Glomerular visceral epithelial cell (primary cell): ENCODE measurements around the gene BEAN1.

ENCODE experiments used
- DNase-seq: peaks from one replicate; pipeline ENCODE4 v3.0.0-alpha.2; 2016; ENCODE audit errors: extremely low spot score

The BEAN1 gene

DNA sequence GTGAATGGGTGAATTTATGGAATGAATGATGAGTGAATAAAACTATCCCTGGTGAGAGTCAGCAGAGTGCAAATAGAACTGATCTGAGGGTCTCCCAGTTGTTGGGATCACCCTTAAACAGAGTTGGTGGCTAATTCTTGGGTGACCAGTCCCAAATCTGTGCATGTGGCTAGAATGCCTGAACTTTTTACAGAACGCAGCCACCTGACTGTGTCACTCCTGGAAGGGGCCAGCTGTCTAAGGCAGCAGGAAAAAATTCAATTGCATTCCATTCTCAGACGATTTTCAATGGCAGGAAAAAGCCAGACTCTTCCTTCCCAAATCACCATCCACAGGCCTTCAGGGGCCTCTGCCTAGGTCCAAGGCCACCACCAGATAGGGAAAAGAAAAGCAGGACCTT lies 43.5 kb downstream of the BEAN1 start:
- DNase-seq, result no peak

DNA sequence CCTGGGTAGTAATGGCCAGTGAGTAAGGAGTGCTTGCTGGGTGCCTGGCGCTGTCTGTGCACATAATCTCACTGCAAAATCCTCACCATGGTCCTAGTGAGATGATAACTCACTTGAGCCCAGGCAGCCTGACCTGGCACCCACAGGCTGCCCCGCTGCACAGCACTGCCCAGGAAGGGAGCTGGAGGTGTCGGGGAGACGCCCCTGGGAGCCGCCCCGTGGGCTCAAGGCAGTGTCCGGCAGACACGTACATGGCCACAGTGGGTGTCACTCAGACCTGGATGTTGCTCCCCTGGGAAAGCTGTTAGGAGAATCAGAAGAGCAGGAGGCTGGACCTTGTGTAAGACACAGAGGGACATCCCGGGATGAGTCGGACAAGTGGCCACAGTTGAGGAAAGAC lies 44.2 kb downstream of the BEAN1 start:
- no peak for DNase-seq

DNA sequence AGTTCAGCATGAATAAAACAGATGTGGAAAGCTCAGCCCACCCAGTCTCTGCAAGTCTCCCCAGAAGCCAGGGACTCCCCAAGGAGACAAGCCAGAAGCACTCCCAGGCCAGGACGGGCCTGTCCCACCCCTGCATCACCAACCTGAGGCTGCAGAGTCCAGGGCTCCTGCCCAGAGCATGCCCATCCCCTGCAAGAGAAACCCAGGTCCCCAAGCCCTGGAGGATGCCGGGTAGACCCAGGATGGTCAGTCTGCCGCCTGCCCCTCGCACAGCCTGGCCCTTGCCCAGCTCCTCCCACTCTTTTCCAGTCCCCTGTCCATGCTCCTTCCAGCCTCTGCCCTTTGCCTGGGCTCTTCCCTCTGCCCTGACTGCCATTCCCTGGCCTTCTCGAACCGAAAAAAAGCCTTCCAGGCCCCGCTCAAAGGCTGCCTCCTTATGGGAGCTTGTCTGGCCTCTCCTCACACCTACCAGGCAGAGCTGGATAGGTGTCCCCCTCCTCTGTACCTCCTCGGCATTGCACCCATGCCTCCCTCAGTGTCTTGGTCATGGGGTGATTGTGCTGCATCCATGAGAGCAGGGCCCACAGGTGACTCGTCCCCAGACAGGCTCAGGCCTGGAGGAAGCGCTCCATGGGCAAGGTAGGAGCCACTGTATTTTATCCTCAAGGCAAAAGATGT lies 44.8 kb downstream of the BEAN1 start:
- no peak for DNase-seq

DNA sequence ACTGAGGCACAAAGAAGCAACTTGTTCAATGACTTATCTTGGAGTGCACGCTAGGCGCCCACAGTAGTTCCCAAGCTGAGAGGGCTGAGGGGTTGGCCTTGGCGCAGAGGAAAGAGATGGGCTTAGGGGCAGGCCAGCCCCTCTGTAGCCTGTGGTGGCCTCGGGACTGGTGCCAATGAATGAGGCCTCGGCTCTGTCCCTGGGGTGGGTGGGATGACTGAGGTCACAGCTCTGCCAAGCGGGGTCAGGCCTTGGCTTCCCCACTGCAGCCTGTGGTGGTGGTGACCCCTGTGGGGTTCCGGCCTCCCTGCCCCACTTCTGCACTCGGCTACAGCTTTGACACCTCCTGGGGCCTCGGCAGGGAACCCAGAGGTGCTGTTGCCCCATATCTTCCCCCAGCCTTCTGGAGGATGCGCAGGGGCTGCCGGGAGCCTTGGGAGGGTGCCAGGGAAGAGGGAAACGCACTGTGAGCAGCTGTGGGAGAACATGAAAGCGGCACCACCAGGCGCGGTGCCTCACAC lies 46.0 kb downstream of the BEAN1 start:
- DNase-seq, result no peak

DNA sequence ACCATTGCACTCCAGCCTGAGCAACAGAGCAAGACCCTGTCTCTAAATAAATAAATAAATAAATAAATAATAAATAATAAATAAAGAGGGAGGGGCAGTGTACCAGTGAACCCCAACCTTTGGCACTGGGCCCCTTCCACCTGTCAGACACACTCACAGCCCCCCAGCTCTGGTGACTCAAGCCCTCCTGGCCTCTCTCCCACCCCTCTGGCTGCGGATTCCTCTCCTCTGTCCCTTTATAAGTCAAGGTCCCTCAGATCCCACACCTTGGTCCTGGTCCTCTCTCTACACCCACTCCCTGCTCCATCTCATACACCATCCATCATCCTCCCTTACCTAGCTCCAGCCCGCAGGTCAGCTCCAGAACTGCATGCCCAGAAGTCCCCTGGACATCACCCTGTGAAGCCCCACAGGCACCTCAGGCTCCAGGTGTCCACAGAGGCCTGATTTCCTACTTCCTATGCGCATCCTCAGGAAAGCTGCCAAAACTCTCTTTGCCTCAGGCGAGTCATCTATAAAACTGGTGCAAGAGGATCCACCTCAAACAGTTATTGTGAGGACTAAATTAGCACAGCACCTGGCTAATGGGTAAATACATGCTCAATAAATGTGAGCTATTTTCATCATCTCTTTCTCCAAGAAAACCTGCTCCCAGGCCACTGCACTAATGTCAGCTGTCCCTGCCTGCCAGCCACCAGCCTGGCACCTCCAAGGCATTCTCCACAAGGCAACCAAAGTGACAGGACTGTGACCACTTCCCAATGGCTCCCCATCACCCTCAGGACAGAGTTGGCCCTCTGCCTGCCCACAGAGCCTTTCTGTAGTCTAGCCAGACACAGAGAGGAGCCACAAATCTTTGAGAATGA lies 46.8 kb downstream of the BEAN1 start:
- DNase-seq, result peak; percentile 16

DNA sequence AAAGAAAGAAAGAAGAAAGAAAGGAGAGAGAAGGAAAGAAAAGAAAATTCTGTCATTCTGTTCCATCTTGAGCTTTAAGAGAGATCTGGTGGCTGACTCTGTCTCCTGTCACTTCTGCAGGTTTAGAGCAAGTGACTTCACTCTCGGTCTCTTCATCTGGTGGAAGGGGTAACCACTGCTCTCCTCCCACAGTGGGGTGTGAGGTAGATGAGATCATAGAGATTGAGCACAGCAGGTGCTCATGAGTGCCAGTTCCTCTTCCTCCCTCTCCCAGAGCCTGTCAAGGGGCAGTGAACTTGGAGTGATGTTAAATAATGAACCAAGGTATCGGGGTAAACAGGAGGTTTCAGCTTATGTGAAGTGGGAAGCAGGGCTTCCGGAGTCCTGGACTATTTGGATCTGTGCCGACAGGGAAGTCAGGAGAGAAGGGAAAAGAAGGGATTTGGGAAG lies 47.7 kb downstream of the BEAN1 start:
- DNase-seq, result peak; percentile 30

DNA sequence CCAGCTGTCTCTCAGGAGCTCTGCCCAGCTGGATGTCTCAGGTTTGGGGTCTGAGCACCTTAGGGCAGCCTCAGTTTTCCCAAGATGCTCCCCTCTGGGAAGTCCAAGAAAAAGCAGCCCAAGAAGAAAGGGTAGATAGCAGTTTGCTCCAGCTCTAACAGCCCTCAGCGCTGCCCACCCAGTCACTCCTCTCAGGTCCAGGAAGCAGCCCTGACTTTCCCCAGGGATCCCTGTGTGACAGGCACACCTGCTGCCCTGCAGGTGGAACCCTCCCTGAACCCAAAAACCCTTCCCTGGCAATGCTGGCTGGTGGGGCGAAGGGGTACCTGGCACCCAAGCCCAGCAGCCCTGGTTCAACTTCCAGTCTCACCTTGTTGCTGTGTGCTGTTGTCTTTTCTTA lies 48.1 kb downstream of the BEAN1 start:
- no peak for DNase-seq

DNA sequence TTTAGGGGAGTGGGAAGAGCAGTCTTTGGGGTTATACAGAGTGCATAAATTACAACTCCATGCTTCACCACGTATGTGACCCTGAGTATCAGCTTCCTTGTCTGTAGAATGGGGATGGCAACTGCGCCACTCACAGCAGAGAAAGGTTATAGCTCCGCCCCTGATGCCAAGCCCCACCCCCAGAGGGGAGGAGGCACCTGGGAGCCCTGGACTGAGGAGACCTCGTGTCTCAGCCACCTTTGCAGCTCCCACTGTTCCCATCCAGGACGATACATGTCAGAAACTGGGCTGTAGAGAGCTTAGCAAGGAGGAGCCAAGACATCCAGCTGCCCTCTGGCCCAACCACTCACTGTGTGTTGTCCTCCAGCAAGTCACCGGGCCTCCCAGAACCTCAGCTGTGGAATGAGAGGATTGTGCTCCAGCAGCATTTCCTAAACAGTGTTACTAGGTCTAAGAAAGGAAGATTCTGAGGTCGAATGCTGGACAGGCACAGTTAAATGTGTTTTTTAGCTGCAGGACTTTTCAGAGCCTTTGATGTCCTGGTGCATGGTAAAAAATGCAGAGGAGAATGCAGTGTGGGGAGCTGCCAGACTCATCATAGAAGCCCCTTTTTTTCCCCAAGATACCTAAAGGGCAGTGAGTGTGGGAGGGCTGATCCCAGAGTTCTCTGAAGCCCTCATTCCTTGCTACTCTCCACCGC lies 49.4 kb downstream of the BEAN1 start:
- no peak for DNase-seq

DNA sequence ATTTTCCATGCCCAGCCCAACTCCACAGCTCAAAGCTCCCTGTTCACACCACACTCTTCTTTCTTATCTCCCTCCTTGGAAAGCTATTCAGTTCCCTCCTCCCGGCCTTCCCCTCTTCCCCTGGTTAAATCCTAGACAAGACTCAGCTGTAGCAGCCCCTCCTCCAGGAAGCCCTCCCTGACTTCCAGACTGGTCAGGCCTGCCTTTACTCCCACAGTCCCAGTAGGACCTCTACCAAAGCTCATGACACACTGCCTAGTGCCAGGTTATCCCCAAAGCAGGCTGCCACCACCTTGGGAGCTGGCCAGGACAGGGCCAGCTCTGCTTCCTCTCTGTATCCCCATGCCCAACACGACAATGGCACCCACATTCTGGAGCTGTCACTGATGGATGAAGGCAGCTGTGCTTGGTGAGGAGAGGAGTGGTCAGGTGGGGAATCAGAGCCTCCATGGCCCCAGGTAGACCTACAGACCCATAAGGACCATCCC lies 50.0 kb downstream of the BEAN1 start:
- no peak for DNase-seq

DNA sequence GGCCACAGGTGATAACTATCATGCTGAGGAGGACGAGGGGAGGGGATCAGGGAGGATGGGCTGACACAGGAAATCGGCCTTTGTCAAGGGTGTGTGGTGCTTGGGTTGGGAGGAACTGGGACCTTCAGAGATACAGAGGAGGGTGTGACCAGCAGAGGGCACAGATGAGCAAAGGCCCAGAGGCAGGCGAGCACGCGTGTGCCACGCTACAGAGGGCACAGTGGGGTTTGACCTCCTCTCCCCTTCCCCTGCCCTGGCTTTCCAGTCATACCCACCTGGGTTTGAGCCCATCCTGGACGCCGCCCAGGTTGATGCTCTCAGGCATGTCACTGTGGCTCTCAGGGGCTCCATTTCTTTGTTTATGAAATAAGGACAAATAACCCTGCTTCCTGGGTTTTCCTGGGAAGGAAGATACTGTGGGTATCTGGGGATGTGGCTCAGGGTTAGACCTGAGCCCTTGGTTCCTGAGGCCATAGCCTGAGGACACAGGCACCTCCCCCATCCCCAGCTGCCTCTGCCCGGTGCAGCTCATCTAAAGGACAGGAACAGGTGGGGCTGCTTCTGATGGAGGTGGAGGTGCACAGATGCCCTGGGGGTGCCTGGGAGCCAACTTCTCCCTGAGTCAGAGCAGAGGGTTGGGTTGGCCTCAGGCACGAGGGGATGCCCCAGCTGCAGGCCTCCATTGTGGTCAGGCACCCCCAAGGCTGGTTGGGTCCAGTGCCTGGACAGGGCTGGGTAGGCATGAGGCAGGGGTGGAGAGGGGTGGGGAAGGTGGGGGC lies 51.8 kb downstream of the BEAN1 start:
- peak; percentile 39 for DNase-seq

DNA sequence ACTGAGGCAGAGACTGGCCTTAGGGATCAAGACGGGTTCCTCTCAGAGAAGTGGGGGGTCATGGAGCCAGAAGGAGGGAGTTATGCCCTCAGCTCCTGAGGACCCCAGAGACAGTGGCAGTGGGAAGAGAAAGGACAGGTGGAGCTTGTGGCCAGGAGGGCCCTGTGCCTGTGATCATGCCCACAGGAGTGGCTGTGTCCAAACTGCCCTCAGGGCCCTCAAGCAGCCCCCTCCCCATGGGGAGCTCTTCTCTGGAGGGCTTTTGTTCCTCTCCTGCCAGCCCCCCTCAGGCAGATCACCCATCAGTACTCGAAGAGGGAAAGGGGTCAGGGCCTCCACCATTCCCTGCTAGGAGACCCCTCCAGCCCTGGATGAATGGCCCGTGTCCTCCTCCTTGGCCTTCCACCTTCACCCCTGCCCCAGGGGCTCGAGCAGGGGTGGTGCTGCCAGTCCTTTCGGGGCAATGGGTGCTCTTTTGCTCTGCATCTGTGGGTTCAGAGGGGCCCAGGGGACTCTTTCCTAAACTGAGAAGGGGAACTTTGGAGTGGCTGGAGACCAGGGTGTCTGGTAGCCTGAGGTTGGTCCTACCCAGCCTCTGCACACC lies 52.7 kb downstream of the BEAN1 start:
- no peak for DNase-seq

DNA sequence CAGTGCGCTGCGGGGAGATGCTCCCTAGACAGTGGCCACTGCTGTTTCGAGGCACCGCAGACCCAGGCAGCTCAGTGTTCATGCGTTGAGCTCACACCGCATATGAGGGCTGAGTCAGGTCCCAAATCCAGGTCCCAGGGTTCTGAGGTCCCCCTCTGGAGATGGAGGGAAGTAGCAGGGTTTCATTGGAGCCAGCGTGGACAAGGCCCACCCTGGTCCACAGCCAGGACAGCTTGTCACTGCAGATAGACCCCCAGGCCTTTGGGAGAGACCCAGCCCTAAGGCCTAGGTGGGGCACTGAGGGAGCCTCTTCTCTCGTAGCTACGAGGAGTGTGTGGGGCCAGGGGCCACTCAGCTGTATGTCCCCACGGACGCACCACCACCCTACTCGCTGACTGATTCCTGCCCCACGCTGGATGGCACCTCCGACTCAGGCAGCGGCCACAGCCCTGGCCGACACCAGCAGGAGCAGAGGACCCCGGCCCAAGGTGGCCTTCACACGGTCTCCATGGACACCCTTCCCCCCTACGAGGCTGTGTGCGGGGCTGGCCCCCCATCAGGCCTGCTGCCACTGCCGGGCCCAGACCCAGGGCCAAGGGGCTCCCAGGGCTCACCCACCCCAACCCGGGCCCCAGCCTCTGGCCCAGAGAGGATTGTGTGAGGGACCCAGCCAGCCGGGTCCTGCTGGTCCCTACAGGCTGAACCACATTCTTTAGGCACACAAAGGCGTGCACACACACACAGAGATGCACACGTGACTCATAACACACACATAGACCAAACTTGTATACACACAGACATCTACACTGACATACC lies 53.4 kb downstream of the BEAN1 start:
- DNase-seq, result no peak

DNA sequence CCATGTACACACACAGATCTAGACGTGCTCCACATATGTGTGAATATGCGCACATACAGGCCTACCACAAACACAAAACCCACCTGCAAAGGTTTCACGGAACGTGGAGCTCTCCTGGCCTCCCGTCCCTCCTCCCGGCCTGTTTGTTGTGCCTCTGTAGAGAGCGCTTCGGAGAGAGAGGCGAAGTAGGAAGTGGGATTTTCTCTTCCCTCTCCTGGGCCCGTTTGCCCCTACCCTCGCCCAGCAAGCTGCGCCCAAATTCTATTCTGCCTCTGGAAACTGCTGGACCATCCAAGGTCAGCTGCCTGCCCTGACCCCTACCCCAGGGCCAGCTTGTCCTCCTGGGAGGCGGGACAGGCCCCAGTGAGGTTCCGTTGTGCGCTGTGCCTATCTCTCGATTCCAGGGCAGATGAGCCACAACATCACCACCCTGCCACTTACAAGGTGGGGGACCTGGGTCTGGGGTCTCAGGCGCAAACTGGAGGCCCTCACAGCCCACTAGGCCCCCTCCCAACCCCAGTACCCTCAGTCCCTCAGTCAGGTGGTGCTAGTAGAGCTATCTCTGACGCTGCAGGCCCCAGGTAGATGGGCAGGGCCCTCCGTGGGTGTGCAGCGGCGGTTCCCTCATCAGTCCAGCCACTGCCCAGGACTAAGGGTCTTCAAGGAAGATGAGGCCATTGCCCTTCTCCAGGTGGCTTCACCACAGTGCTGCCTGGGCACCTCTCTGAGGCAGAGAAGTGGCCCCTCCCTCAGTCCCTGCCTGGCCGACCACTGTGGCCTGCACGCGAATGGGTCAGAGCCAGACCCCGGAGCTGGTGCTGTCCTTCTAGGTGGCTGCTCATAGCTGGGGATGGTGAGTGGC lies 54.2 kb downstream of the BEAN1 start:
- no peak for DNase-seq

DNA sequence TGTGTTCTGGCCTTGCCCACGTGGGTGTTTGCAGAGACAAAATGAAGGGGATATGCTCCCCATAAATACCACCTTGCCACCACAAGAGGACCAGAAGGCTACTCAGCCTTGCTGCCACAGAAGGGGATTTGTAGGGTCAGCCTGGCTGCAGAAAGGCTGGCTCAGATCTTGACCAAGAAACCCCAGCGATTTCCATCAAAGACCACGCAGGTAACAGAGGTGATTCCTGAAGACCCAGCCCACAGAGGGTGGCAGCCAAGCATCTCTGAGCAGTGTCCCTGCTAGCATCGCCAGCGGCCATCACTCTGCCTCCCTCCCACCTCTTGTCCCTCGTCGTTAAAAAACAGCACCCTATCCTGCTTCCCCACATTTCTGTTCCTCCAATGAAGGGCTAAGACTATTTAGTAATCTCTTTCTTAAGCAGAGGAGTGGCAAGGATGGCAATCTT lies 54.9 kb downstream of the BEAN1 start:
- no peak for DNase-seq

DNA sequence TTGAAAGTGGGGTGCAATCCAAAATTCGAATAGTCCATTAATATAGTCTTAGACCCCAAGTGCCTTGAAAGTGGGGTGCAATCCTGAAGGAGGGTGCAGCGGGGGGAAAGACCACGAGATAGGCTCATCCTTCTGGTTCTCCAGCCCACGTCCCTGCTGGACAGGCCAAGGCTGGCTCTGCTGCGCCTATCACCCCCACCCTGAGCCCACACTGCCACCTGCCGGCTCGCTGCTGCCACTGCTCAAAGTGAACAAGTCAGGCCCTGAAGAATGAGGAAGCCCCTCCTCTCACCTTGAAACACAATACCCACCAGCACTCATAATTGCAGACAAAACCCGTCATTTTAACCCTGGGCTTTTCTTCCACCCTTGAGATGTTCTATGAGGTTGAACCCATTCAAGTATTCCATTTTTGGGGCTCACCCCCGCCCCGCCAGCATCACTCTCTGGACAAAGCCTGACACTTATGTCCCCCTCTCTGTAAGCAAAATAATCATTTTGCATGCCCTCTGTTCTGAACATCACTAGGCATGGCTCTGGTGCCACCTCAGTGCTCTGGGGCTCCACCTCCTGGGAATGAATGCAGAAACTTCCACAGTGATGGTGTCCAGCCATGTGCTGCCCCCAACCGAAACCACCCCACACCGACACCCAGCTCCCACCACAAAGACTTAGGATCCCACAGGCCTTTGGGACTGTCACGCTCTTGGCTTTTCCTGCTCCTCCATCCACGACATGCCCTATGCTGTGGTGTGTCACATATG lies 56.8 kb downstream of the BEAN1 start:
- DNase-seq, result peak; percentile 78

DNA sequence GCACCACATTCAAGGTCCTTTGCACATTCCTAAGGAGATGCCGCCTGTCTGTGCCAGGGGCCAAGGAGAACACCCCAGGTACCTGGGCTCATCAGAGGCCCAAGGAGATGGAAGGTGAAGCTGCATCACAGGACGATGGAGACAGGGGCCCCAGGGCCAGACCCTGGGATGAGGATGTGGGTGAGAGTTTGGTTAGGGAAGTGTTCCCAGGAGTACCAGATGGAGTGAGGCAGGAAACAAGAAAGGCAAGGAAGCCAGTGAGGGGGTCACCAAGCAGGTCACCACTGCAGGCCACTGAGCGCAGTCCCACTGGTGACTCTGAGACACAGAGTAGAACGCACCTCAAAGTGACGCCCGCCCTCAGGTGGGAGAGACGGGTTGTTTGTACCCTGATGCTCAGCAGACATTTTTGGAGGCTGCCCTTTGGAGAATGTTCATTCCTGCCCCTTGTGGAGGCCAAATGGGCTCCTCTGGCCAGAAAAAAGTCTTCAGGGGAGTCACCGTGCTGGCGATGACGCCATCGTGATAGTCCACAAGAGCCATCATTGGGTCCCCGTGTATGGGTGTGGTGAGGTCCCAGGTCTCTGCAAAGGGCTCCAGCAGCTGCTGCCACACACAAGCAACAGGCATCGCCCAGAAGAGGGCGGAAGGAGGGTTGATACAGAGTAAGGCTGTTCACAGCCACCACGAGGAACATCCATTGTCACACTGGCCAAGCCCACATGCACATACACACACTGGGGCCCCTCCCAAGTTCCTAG lies 57.5 kb downstream of the BEAN1 start:
- DNase-seq, result no peak

DNA sequence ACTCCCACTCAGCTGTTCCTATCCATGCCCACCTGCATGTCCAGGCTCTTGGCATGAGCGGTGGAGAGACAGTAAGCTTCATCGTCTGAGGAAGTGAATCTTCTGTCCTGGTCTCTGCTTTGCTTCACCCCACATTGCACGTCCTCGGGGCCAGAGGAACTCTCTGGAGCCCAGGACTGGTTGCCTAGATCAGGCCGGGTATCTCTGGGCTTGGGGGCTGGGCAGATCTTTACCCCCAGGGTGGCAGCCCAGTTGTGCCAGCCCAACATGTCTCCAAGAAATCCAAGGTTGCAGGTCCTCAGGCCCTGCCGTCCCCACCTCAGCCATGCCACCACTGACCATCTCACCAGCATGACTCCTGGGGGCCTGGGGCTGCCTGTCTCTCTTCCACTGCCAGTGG lies 58.3 kb downstream of the BEAN1 start:
- no peak for DNase-seq
